GM18498 (cell line): ENCODE data around the gene FBXO30.
A peak's percentile ranks its signal among the peaks of the same experiment; 100 is the strongest.

Experiments used
- ATAC-seq: cut with Tn5 transposase; IDR thresholded peaks from one replicate; pipeline ENCODE4 v1.9.1; 2021; ENCODE audit warnings: mild to moderate bottlenecking, moderate library complexity; ENCODE audit not compliant: unreplicated experiment

The FBXO30 gene

DNA sequence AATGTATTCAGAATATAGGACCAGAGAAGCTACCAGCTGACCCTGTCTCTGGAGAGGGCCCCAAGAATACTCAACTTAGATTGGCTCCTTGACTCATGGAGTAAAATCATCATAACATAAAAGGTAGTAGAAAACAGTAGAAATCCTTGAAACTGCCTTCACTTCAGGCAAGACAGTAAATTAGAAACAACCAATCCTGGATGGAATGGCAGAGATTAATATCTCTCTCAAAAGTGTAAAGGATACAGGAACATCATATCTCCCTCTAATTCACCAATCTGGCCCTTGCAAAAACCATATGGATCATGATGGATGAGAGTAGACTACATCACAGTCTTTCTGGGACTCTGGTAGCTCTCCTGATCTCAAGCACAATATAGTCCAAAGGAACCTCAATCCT is 58.9 kb downstream of the FBXO30 start:
- no peak for ATAC-seq

DNA sequence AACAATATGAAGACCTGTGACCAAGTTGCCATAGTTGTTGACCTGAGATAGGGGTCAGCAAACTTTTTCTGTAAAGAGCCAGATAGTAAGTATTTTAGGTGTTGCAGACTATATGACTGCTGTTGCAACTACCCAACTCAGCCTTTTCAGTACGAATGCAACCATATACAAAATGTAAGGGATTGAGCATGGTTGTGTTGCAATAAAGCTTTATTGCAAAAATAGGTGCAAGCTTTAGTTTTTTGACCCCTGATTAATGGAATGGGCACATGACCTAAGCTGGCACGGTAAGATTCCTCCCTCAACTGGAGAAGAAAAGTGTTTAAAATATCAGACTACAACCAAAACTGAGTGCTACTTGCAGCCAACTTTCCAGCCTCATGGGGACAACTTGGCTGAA is 62.0 kb downstream of the FBXO30 start:
- ATAC-seq: no peak

DNA sequence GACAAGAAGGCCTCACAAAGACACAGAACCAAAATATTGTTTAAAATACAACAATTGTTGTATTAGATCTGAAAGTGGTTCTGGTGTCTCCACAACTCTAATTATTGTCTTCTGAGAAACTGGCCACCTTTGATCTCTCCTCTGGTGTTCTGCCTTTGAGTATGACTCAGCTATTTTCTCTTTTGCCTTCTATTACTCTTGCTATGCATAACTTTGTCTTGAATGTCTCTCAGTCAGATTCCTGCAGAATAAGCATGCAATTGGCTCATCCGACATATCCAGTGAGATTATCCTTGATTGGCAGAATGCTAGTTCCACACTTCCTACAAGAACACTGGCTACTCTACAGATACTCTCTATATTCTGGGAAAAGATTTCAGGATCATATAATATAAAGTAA is 65.0 kb downstream of the FBXO30 start:
- peak; percentile 71 for ATAC-seq

DNA sequence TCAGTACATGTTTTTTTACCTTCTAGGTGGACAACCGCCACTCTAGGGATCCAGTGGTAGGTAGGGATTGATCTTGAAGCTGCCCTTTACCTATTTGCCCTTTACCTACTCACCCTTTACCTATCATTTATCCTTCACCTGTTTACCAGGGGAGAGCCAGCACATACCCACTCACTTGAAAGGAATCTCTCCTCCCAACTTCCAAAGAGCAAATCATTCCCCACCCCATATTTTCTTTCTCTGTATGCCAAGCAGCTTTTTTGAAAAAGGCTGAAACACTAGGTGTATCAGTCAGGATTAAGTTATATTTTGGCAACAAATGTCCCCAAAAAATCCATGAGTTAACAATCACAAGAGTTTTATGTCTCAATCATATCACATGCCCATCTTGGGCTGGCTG is 68.7 kb downstream of the FBXO30 start:
- no peak for ATAC-seq

DNA sequence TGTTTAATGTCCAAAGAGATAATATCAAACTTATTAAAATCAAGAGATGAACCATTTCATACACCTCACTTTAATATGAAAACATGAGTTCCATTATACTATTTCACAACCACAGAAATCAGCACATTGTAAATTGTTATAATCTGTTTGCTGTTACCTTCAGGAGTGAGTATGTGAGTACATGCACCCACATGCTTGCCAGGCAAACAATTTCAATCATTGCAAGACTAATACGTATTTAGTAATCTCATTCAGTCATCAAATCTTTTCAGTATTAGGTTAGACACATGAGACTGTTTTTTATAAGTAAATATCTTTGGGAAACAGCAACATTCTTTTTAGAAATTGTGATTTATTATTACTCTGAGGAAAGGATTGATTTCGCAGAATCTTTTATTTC is 70.0 kb downstream of the FBXO30 start:
- ATAC-seq: no peak
